Gastrocnemius medialis (tissue), 4 donors: ENCODE results near the gene UQCC3. TPM values are rescaled to one million over a fixed set of nuclear protein-coding genes. Genes with fewer than 3 reads are reported as not detected.
"Not testable (repeated sequence)": the region's sequence is repeated elsewhere in the genome, so short reads cannot be mapped to it uniquely, and the experiment has no call there.

Experiments
- ATAC-seq, 2 donors: fragments of 150-250 bp; one replicate each; pipeline ENCODE4 v1.9.1; 2016
- DNase-seq, 2 donors: peaks; one replicate each; pipeline ENCODE4 v3.0.0-alpha.2; 2019
- H3K27ac ChIP-seq, 4 donors: fragments of 200-600 bp; sonication (generic); 1 replicate in 1 of 4; 2 replicates in 3 of 4; pipeline ENCODE4 v1.5.1; 2016 to 2018; ENCODE audit warnings: mild to moderate bottlenecking in 2 of 4, moderate library complexity in 1 of 4
- H3K27me3 ChIP-seq, 3 donors: fragments of 200-600 bp; sonication (generic) in 2 of 3; 1 replicate in 1 of 3; 2 replicates in 2 of 3; pipeline versions ENCODE4 v1.5.1 to v1.6.0; 2016 to 2019; ENCODE audit warnings: mild to moderate bottlenecking in 1 of 3, moderate library complexity in 1 of 3
- H3K36me3 ChIP-seq, 2 donors: fragments of 200-600 bp; sonication (generic) in 1 of 2; one replicate each; pipeline ENCODE4 v1.5.1; 2017 to 2018
- H3K4me1 ChIP-seq, 2 donors: fragments of 200-600 bp; sonication (generic) in 1 of 2; one replicate each; pipeline ENCODE4 v1.5.1; 2016 to 2017; ENCODE audit warnings: mild to moderate bottlenecking in 2 of 2
- H3K4me3 ChIP-seq, 4 donors: fragments of 200-600 bp; sonication (generic) in 3 of 4; 1 replicate in 1 of 4; 2 replicates in 3 of 4; pipeline ENCODE4 v1.5.1; 2016 to 2019; ENCODE audit warnings: mild to moderate bottlenecking in 2 of 4
- H3K9me3 ChIP-seq, 3 donors: fragments of 200-600 bp; sonication (generic) in 2 of 3; 1 replicate in 1 of 3; 2 replicates in 2 of 3; pipeline ENCODE4 v1.5.1; 2016 to 2019
- CTCF ChIP-seq, 5 experiments: fragments of 450-650 bp in 3 of 5; fragments of 200-600 bp in 2 of 5; sonication (generic) in 2 of 5; IDR thresholded peaks in 4 of 5; conservative IDR thresholded peaks in 1 of 5; 1 replicate in 4 of 5; 2 replicates in 1 of 5; pipeline ENCODE4 v1.5.1; 2016 to 2019; ENCODE audit warnings: antibody characterized with exemption in 5 of 5, mild to moderate bottlenecking in 3 of 5, moderate library complexity in 3 of 5
- POLR2A ChIP-seq, 2 donors: fragments of 450-650 bp; IDR thresholded peaks; one replicate each; pipeline ENCODE4 v1.6.1; 2017; ENCODE audit warnings: antibody characterized with exemption in 2 of 2, mild to moderate bottlenecking in 2 of 2, moderate library complexity in 2 of 2
- in situ Hi-C, 4 donors: fragments of 200-750 bp; cut with MboI; loops; one replicate each; pipeline versions ENCODE4 v1.15.0 to v1.8.0; 2017; ENCODE audit warnings: low sequenced_read_pairs in 4 of 4
- intact Hi-C: fragments of 100-400 bp; cut with DNase I; formaldehyde crosslinking; loops from one replicate; pipeline ENCODE4 v1.15.1; 2023; ENCODE audit warnings: low total_unique reads
- total RNA-seq, 4 donors: library from RNA; depleted of rRNA; stranded (reverse); fragments of >200 nt; gene quantifications; one replicate each; pipeline versions ENCODE4 v1.1.0 to v1.2.3, GENCODE V29; 2016

UQCC3 gene
- total RNA-seq, 4 donors from 2014 or later = 6.4 to 11.7 (median 9.0) TPM

- intact Hi-C loops = no loop called here
- TF ChIP-seq CTCF (IDR thresholded peaks at IDR 0.05 in 4 of 5, conservative IDR thresholded peaks at IDR 0.05 in 1 of 5) (no peak), POLR2A (IDR thresholded peaks at IDR 0.05) (no peak)
- Histone ChIP-seq H3K27ac (peak overlapping the region in 3 of 4 donors; percentile 41 to 91 (median 90)), H3K4me1 (peaks cover 45 to 52% of the 10 kb centered on the region in 2 donors), H3K9me3 (no peaks in the 10 kb centered on the region), H3K4me3 (no peak overlapping the region), H3K36me3 (peaks cover 0 to 24% of the 10 kb centered on the region in 2 donors), H3K27me3 (no peaks in the 10 kb centered on the region)
- no peak for ATAC-seq
- no peak for DNase-seq
- in situ Hi-C loops = no loop called here
Measured at GRCh38 chr11:62669420-62670161, 1.9 kb upstream of the UQCC3 start.

GRCh38 chr11:62671236-62671607 lies 251 bp upstream of the UQCC3 start:
- ATAC-seq = peak; percentile 9 to 32
- no peaks in the 10 kb centered on the region for H3K27me3 ChIP-seq
- H3K4me1 ChIP-seq = peaks cover 42 to 55% of the 10 kb centered on the region in 2 donors
- H3K36me3 ChIP-seq = peaks cover 0 to 26% of the 10 kb centered on the region in 2 donors
- H3K27ac ChIP-seq = peak overlapping the region; percentile 78 to 91 (median 88)
- intact Hi-C loops (no loop called here), in situ Hi-C loops (no loop called here)
- DNase-seq = no peak
- peak overlapping the region; percentile 67 to 91 (median 81) for H3K4me3 ChIP-seq
- TF ChIP-seq CTCF (IDR thresholded peaks at IDR 0.05 in 4 of 5, conservative IDR thresholded peaks at IDR 0.05 in 1 of 5) = no peak
- TF ChIP-seq POLR2A (IDR thresholded peaks at IDR 0.05) = no peak
- no peaks in the 10 kb centered on the region for H3K9me3 ChIP-seq

GRCh38 chr11:62673196-62673525 lies 1.7 kb downstream of the UQCC3 start:
- no peaks in the 10 kb centered on the region for H3K27me3 ChIP-seq
- ATAC-seq = no peak
- peak overlapping the region in 1 of 4 donors; percentile 83 for H3K4me3 ChIP-seq
- no peak for DNase-seq
- H3K27ac ChIP-seq = peak overlapping the region; percentile 78 to 91 (median 88)
- H3K9me3 ChIP-seq = no peaks in the 10 kb centered on the region
- intact Hi-C loops = no loop called here
- in situ Hi-C loops = no loop called here
- H3K36me3 ChIP-seq = peaks cover 0 to 36% of the 10 kb centered on the region in 2 donors
- TF ChIP-seq CTCF (IDR thresholded peaks at IDR 0.05 in 4 of 5, conservative IDR thresholded peaks at IDR 0.05 in 1 of 5) (no peak), POLR2A (IDR thresholded peaks at IDR 0.05) (no peak)
- H3K4me1 ChIP-seq = peaks cover 40 to 56% of the 10 kb centered on the region in 2 donors

GRCh38 chr11:62675415-62675814 lies 3.9 kb downstream of the UQCC3 start:
- not testable (repeated sequence) for DNase-seq, H3K4me3 ChIP-seq, H3K27me3 ChIP-seq, H3K9me3 ChIP-seq, ATAC-seq
- Histone ChIP-seq H3K36me3 (peaks cover 0 to 36% of the 10 kb centered on the region in 2 donors), H3K27ac (peak overlapping the region in 1 of 4 donors; percentile 97), H3K4me1 (peaks cover 41 to 57% of the 10 kb centered on the region in 2 donors)
- in situ Hi-C loops (loop anchor here in 2 of 4 donors (25.0 kb wide), 1 partner anchor 288 kb away; no protein-coding TSS in a partner anchor), intact Hi-C loops (loop anchor here (5.0 kb wide), 1 partner anchor 73 kb away; the partner anchor contains the start of gene MTA2)

DNA sequence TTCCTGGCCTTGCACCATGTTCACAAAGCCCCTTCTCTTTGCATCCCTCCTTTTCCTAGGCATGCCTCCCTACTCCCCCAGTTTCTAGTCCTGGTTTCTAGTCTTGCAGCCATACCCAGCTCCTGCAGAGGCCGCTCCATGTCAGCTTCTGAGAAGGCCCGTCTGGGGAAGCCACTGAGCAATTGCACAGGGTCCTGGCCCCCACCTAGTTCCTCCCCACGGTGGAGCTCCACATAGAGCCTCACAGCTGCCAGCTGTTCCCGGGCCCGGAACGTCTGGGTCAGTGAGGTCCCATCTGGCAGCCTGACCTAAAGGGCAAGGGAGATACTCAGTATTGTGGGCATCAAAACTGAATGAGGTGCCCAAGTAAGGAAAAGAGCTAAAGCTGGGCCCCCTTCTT lies 5.2 kb downstream of the UQCC3 start:
- peak overlapping the region in 3 of 4 donors; percentile 33 to 94 (median 91) for H3K4me3 ChIP-seq
- H3K36me3 ChIP-seq = peaks cover 0 to 36% of the 10 kb centered on the region in 2 donors
- no peaks in the 10 kb centered on the region for H3K9me3 ChIP-seq
- H3K27ac ChIP-seq = peak overlapping the region; percentile 88 to 97 (median 94)
- peaks cover 35 to 58% of the 10 kb centered on the region in 2 donors for H3K4me1 ChIP-seq
- H3K27me3 ChIP-seq = no peaks in the 10 kb centered on the region
- DNase-seq (peak in 1 of 2 donors; percentile 38), ATAC-seq (no peak)
- TF ChIP-seq POLR2A (IDR thresholded peaks at IDR 0.05) (no peak), CTCF (IDR thresholded peaks at IDR 0.05 in 4 of 5, conservative IDR thresholded peaks at IDR 0.05 in 1 of 5) (no peak)
- intact Hi-C loops (loop anchor here (5.0 kb wide), 1 partner anchor 74 kb away; the partner anchor contains the start of gene MTA2), in situ Hi-C loops (loop anchor here in 2 of 4 donors (25.0 kb wide), 1 partner anchor 289 kb away; no protein-coding TSS in a partner anchor)
